Activated CD8-positive, alpha-beta T cell treated with anti-CD3 and anti-CD28 coated beads for 36 hours (primary cell): ENCODE measurements around the gene KRT14. TPM values are rescaled to one million over a fixed set of nuclear protein-coding genes. Genes with fewer than 3 reads are reported as not detected.
"Not testable (repeated sequence)": the region's sequence is repeated elsewhere in the genome, so short reads cannot be mapped to it uniquely, and the experiment has no call there.

ENCODE experiments used
- ATAC-seq: fragments of 200-7000 bp; cut with Tn5 transposase; one replicate; pipeline ENCODE4 v1.10.0; 2021; ENCODE audit warnings: mild to moderate bottlenecking, moderate library complexity
- CTCF ChIA-PET: fragments of 350-600 bp; sonication (Branson Sonifier 250); formaldehyde crosslinking; loops from one replicate; lab custom pipeline; 2021; ENCODE audit warnings: antibody characterized with exemption; lab: Charles Lee
- POLR2A ChIA-PET: fragments of 350-600 bp; sonication (Branson Sonifier 250); formaldehyde crosslinking; loops from one replicate; lab custom pipeline; 2021; ENCODE audit warnings: antibody characterized with exemption; lab: Charles Lee
- DNase-seq: peaks from one replicate; pipeline ENCODE4 v3.0.0-alpha.2; 2020
- H3K27ac Mint-ChIP-seq: one replicate; pipeline ENCODE4 v1.8.0; 2021; ENCODE audit warnings: mild to moderate bottlenecking, mixed read lengths
- H3K27me3 Mint-ChIP-seq: one replicate; pipeline ENCODE4 v1.8.0; 2021; ENCODE audit warnings: mixed read lengths
- H3K36me3 Mint-ChIP-seq: one replicate; pipeline ENCODE4 v1.8.0; 2021; ENCODE audit warnings: low read depth, mixed read lengths
- H3K4me1 Mint-ChIP-seq: one replicate; pipeline ENCODE4 v1.8.0; 2021; ENCODE audit warnings: low read depth, mixed read lengths
- H3K4me3 Mint-ChIP-seq: one replicate; pipeline ENCODE4 v1.8.0; 2021; ENCODE audit warnings: mild to moderate bottlenecking, moderate library complexity, mixed read lengths
- H3K9me3 Mint-ChIP-seq: one replicate; pipeline ENCODE4 v1.8.0; 2021; ENCODE audit warnings: mixed read lengths
- intact Hi-C: fragments of 100-400 bp; cut with micrococcal nuclease; formaldehyde crosslinking; loops from one replicate; pipeline ENCODE4 v1.10.0; 2022
- total RNA-seq, 2 experiments: library from RNA; stranded (reverse); gene quantifications; one replicate each; pipeline ENCODE4 v1.2.3, GENCODE V29; 2021
- TF ChIP-seq, protein P1 (sequence below): fragments of 200-600 bp; IDR thresholded peaks from one replicate; pipeline ENCODE4 v1.8.0; 2022; ENCODE audit warnings: antibody characterized with exemption, mild to moderate bottlenecking

KRT14 gene
- total RNA-seq, 2 experiments from 2014 or later: not detected

DNA sequence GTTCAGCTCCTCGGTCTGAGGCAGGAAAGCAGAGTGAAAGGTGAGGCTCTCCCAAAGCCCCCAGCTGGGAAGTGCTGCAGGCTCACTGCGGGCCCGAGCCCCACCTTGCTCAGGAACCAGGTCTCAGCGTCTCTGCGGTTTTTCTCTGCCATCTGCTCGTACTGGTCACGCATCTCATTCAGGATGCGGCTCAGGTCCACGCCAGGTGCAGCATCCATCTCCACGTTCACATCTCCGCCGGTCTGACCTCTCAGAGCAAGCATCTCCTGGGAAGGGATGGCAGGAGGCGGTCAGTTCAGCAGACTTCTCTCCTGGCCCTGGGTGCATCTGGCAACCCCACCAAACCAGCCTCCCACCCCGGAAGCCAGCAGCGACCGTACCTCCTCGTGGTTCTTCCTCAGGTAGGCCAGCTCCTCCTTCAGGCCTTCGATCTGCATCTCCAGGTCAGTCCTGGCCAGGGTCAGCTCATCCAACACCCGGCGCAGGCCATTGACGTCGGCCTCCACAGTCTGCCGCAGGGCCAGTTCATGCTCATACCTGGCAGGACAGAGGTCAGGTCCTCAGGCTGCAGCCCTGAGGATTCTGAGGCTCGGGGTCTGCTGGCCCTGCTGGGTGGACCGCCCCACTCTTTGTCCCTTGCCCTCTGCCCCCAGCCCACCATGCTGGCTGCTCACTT is 24.4 kb upstream of the KRT14 start:
- Mint-ChIP-seq H3K36me3 (peaks cover 8% of the 10 kb centered on the region), H3K27me3 (peaks cover 24% of the 10 kb centered on the region), H3K4me3 (no peak overlapping the region), H3K9me3 (peaks cover 11% of the 10 kb centered on the region), H3K27ac (no peak overlapping the region), H3K4me1 (no peaks in the 10 kb centered on the region)
- intact Hi-C loops: no loop called here
- no peak for ATAC-seq
- POLR2A ChIA-PET: no interaction called here
- no peak for DNase-seq
- CTCF ChIA-PET: interaction anchor here (1.0 to 1.5 kb wide), 2 partner anchors 34 to 55 kb away, joined by 3 read pairs; no protein-coding TSS in a partner anchor
- TF ChIP-seq, protein P1, sequence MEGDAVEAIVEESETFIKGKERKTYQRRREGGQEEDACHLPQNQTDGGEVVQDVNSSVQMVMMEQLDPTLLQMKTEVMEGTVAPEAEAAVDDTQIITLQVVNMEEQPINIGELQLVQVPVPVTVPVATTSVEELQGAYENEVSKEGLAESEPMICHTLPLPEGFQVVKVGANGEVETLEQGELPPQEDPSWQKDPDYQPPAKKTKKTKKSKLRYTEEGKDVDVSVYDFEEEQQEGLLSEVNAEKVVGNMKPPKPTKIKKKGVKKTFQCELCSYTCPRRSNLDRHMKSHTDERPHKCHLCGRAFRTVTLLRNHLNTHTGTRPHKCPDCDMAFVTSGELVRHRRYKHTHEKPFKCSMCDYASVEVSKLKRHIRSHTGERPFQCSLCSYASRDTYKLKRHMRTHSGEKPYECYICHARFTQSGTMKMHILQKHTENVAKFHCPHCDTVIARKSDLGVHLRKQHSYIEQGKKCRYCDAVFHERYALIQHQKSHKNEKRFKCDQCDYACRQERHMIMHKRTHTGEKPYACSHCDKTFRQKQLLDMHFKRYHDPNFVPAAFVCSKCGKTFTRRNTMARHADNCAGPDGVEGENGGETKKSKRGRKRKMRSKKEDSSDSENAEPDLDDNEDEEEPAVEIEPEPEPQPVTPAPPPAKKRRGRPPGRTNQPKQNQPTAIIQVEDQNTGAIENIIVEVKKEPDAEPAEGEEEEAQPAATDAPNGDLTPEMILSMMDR: no peak

DNA sequence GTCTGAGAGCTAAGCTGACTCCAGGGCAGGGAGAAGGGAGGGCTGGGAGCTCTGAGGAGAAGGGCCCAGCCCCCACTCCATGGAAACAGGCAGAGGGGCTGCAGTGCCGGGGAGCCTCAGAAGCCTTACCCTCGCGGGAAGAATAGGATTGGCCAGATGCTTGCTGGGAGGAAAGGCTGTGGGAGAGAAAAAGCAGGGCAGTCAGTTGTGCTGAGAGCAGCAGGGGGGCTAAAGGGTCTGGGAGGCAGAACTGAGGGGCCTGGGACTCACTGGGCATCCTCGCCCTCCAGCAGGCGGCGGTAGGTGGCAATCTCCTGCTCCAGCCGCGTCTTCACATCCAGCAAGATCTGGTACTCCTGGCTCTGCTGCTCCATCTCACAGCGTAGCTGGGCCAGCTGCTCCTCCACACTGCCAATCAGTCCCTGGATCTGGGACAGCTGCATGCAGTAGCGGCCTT is 23.4 kb upstream of the KRT14 start:
- Mint-ChIP-seq H3K9me3 (peaks cover 16% of the 10 kb centered on the region), H3K27me3 (peaks cover 28% of the 10 kb centered on the region)
- peak; percentile 11 for DNase-seq
- H3K27ac Mint-ChIP-seq, H3K4me3 Mint-ChIP-seq, intact Hi-C loops, H3K4me1 Mint-ChIP-seq, POLR2A ChIA-PET, ATAC-seq, H3K36me3 Mint-ChIP-seq: not testable (repeated sequence)
- CTCF ChIA-PET: interaction anchor here (1.0 to 1.5 kb wide), 4 partner anchors 35 to 60 kb away, joined by 3 read pairs; no protein-coding TSS in a partner anchor
- TF ChIP-seq, protein P1: peak; percentile 15

DNA sequence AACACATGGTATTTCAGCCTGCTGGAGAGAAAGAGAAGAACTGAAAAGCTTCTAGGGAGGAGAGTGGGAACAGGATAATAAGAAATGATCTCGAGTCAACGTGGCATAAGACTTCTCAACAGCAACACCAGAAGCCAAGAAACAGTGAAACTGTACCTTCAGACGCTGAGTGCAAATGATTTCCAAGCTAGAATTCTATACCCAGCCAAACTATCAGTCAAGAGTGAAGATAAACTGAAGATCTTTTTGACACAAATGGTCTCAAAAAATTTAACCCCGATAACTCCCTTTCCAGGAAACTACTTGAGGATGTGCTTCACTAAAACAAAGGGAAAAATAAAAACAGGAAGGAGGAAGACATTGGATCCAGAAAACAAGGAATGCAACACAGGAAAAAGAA is 20.2 kb upstream of the KRT14 start:
- CTCF ChIA-PET: interaction anchor here (1.0 kb wide), 1 partner anchor 60 kb away, joined by 3 read pairs; no protein-coding TSS in a partner anchor
- POLR2A ChIA-PET, H3K27ac Mint-ChIP-seq, intact Hi-C loops, DNase-seq, H3K4me3 Mint-ChIP-seq, H3K4me1 Mint-ChIP-seq, ATAC-seq, H3K36me3 Mint-ChIP-seq: not testable (repeated sequence)
- peaks cover 16% of the 10 kb centered on the region for H3K9me3 Mint-ChIP-seq
- H3K27me3 Mint-ChIP-seq: peaks cover 26% of the 10 kb centered on the region

GRCh38 chr17:41602524-41602923 is 15.8 kb upstream of the KRT14 start:
- no peaks in the 10 kb centered on the region for H3K4me1 Mint-ChIP-seq
- DNase-seq (no peak), ATAC-seq (no peak)
- POLR2A ChIA-PET: no interaction called here
- H3K36me3 Mint-ChIP-seq: peaks cover 8% of the 10 kb centered on the region
- no peak overlapping the region for H3K27ac Mint-ChIP-seq
- no peak overlapping the region for H3K4me3 Mint-ChIP-seq
- H3K27me3 Mint-ChIP-seq: peaks cover 10% of the 10 kb centered on the region
- intact Hi-C loops: no loop called here
- CTCF ChIA-PET: interaction anchor here (0.9 to 1.6 kb wide), 3 partner anchors 46 to 186 kb away, joined by 3 to 4 read pairs (median 3); no protein-coding TSS in a partner anchor
- TF ChIP-seq, protein P1: no peak
- peaks cover 14% of the 10 kb centered on the region for H3K9me3 Mint-ChIP-seq

- DNase-seq: no peak
- H3K27ac Mint-ChIP-seq: no peak overlapping the region
These were observed 13.6 kb upstream of the KRT14 start for GRCh38 chr17:41600318-41600717.

More at GRCh38 chr17:41600318-41600717, 13.6 kb upstream of the KRT14 start:
- H3K4me1 Mint-ChIP-seq: no peaks in the 10 kb centered on the region
- TF ChIP-seq, protein P1: no peak
- no peak overlapping the region for H3K4me3 Mint-ChIP-seq
- ChIA-PET CTCF (interaction anchor here (1.5 kb wide), 1 partner anchor 51 kb away, joined by 4 read pairs; no protein-coding TSS in a partner anchor), POLR2A (interaction anchor here (0.6 kb wide), 1 partner anchor 22 kb away, joined by 4 read pairs; no protein-coding TSS in a partner anchor)
- ATAC-seq: no peak
- H3K27me3 Mint-ChIP-seq: no peaks in the 10 kb centered on the region
- no peaks in the 10 kb centered on the region for H3K9me3 Mint-ChIP-seq
- intact Hi-C loops: no loop called here
- H3K36me3 Mint-ChIP-seq: no peaks in the 10 kb centered on the region
